ENCODE data around the gene ATRNL1.
"Not testable (repeated sequence)": the region's sequence is repeated elsewhere in the genome, so short reads cannot be mapped to it uniquely, and the experiment has no call there.

Gene ATRNL1

DNA sequence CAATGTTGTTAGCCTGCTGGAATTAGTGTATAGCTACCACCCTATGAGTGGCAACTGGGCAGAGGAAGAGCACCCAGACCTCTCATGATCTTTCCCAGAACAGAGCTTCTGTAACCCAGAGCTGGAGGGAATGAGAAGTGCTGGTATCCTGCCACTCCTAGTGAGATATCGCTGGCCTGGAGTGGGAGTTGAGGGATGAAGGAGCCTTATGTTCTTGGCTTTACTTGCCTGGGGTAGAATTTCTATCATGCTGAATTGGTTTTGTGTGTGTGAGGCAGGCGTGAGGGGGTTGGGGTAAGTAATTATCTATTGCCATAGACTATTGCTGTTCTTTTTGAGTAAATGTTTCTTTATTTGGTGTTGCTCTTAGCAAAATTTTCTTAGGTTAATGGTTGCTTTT is 146.6 kb downstream of the ATRNL1 start:
- H3K4me3 ChIP-seq (ENCODE audit: low read length) = no peak overlapping the region
- no peak for DNase-seq (ENCODE audit: low read depth)
- TF ChIP-seq, protein P1, sequence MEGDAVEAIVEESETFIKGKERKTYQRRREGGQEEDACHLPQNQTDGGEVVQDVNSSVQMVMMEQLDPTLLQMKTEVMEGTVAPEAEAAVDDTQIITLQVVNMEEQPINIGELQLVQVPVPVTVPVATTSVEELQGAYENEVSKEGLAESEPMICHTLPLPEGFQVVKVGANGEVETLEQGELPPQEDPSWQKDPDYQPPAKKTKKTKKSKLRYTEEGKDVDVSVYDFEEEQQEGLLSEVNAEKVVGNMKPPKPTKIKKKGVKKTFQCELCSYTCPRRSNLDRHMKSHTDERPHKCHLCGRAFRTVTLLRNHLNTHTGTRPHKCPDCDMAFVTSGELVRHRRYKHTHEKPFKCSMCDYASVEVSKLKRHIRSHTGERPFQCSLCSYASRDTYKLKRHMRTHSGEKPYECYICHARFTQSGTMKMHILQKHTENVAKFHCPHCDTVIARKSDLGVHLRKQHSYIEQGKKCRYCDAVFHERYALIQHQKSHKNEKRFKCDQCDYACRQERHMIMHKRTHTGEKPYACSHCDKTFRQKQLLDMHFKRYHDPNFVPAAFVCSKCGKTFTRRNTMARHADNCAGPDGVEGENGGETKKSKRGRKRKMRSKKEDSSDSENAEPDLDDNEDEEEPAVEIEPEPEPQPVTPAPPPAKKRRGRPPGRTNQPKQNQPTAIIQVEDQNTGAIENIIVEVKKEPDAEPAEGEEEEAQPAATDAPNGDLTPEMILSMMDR (conservative IDR thresholded peaks at IDR 0.05; ENCODE audit: low read length) = no peak

DNA sequence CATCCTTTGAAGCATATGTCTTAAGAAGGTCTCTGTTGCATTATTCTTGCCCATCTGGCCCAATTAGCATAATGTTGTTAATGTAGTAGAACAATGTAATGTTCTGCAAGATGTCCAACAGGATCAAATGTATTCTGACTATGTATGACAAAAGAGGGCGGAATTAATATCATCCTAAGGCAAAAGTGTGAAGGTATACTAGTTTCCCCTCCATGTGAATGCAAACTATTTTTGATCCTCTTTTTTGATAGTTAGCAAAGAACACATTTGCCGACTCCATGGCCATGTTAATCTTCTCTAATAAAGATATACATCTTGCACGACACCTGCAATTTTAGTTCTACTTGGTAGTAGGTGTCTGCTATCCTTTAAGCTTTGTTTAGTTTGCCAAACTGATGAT is 157.6 kb downstream of the ATRNL1 start:
- DNase-seq (ENCODE audit: low read depth) = no peak
- H3K4me3 ChIP-seq (ENCODE audit: low read length) = no peak overlapping the region
- TF ChIP-seq, protein P1 (conservative IDR thresholded peaks at IDR 0.05; ENCODE audit: low read length) = no peak

DNA sequence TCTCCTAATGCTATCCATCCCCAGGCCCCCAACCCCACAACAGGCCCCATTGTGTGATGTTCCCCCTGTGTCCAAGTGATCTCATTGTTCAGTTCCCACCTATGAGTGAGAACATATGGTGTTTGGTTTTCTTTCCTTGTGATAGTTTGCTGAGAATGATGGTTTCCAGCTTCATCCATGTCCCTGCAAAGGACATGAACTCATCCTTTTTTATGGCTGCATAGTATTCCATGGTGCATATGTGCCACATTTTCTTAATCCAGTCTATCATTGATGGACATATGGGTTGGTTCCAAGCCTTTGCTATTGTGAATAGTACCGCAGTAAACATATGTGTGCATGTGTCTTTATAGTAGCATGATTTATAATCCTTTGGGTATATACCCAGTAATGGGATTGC is 160.6 kb downstream of the ATRNL1 start:
- not testable (repeated sequence) for H3K4me3 ChIP-seq (ENCODE audit: low read length); DNase-seq (ENCODE audit: low read depth)

DNA sequence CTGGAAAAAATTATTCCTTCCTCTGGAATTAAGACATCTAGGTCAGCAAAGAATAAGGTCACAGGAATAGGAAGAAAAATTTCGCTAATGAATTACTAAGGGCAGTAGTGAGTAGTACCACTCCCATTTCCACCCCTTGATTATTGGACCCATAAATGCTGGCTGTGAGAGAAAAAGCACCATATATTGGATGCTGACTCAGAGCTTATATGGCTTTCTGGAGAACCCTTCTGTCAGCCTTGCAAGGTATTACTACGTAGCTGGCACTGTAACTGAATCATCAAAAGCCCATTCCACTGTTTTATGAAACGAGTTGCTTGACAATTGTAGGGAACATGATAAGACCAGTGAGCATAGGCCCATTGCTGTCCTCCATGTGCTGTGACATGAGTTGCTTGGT is 179.3 kb downstream of the ATRNL1 start:
- TF ChIP-seq, protein P1 (conservative IDR thresholded peaks at IDR 0.05; ENCODE audit: low read length) = no peak
- no peak overlapping the region for H3K4me3 ChIP-seq (ENCODE audit: low read length)
- no peak for DNase-seq (ENCODE audit: low read depth)

DNA sequence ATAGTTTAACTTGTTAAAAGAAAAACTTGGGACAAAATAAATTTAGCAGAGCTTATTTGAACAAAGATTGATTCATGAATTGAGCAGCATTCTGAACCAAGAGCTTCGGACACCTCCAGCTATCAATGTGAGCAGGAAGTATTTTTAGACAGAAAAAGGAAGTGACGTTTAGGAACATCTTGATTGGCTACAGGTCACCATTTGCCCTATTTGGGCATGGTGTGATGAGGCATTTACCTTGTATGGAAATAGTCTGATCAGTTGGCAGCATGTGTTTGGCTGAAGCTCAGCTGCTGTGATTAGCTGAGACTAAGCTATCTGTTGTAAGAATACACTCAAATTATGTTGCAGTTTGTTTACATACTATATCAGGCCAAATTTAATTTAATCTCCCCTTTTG is 185.1 kb downstream of the ATRNL1 start:
- DNase-seq (ENCODE audit: low read depth) = no peak
- H3K4me3 ChIP-seq (ENCODE audit: low read length) = no peak overlapping the region
- TF ChIP-seq, protein P1 (conservative IDR thresholded peaks at IDR 0.05; ENCODE audit: low read length) = no peak

DNA sequence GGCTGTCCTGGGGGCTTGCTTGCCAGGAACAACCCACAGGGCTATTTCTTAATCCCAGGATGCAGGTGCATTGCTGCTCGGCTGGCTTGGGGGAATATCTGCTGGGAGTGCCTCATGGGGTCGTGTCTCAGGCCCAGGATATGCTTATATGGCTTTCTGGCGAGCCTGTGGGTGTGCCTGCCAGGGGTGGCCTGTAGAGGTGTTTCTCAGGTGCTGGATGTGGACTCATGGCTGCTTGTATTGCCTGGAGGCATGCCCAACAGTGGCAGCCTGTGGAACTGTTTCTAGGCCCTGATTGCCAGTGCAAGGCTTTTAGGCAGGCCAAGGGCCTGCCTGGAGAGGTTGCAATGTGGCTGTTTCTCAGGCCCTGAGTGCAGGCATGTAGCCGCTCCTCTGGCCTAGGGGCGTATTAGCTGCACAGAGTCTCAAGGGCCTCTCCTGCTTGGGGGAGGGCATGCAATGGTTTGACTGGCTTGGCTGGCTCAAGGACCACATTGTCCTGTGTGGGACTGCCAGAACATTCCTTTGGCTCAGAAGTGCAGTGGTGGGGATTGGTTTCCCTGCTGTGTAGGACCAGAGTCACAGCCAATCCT is 202.1 kb downstream of the ATRNL1 start:
- H3K4me3 ChIP-seq (ENCODE audit: low read length) = no peak overlapping the region
- TF ChIP-seq, protein P1 (conservative IDR thresholded peaks at IDR 0.05; ENCODE audit: low read length) = no peak
- DNase-seq (ENCODE audit: low read depth) = no peak

DNA sequence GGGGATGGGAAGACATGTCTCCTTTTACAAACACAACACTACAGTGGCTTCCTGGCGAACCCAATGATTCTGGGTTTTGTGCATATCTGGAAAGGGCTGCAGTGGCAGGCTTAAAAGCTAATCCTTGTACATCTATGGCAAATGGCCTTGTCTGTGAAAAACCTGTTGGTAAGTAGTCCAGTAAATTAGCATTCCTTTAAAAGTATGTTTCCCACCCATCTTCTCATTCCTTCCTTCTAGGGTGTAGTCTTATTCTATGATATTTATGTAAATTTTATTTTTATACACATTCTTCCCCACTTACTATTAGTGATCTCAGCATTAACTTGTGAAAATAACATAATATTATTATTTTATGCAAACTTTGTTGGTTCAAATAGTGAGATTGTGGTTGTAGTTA is 206.9 kb downstream of the ATRNL1 start:
- TF ChIP-seq, protein P1 (conservative IDR thresholded peaks at IDR 0.05; ENCODE audit: low read length) = no peak
- H3K4me3 ChIP-seq (ENCODE audit: low read length) = no peak overlapping the region
- no peak for DNase-seq (ENCODE audit: low read depth)

DNA sequence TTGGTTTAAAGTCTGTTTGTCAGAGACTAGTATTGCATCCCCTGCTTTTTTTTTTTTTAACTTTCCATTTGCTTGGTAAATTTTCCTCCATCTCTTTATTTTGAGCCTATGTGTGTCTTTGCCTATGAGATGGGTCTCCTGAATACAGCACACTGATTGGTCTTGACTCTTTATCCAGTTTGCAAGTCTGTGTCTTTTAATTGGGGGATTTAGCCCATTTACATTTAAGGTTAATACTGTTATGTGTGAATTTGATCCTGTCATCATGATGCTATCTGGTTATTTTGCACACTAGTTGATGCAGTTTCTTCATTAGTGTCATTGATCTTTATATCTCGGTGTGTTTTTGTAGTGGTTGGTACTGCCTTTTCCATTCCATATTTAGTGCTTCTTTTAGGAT is 226.5 kb downstream of the ATRNL1 start:
- DNase-seq (ENCODE audit: low read depth); H3K4me3 ChIP-seq (ENCODE audit: low read length): not testable (repeated sequence)

Measured in AG10803 (cell line).